Neural cell (in vitro differentiated cells): Measurements from ENCODE around the gene UBAP1L. TPM values are rescaled to one million over a fixed set of nuclear protein-coding genes. Genes with fewer than 3 reads are reported as not detected.
"Not testable (repeated sequence)": the region's sequence is repeated elsewhere in the genome, so short reads cannot be mapped to it uniquely, and the experiment has no call there.

ENCODE experiments used
- H2AFZ ChIP-seq: fragments of 200-600, 300-800 bp; sonication (generic), shearing (Covaris generic); 2 replicates; pipeline ENCODE4 v1.6.0; 2014; ENCODE audit warnings: low read depth, mild to moderate bottlenecking, antibody characterized with exemption, low read length, moderate library complexity
- H3F3A ChIP-seq: fragments of 200-600 bp; shearing (Covaris generic); 2 replicates; pipeline ENCODE4 v1.6.1; 2016; ENCODE audit warnings: mild to moderate bottlenecking, moderate library complexity, mixed read lengths, antibody characterized with exemption, low read length; ENCODE audit not compliant: insufficient read depth, poor library complexity, severe bottlenecking
- H3K27ac ChIP-seq: fragments of 200-600, 300-800 bp; sonication (generic), shearing (Covaris generic); 2 replicates; pipeline ENCODE4 v1.5.1; 2014; ENCODE audit warnings: mild to moderate bottlenecking, low read length, moderate library complexity
- H3K27me3 ChIP-seq: fragments of 300-800, 200-600 bp; sonication (generic), shearing (Covaris generic); 2 replicates; pipeline ENCODE4 v1.6.0; 2014; ENCODE audit warnings: mild to moderate bottlenecking, low read depth, low read length, moderate library complexity; ENCODE audit not compliant: insufficient read depth
- H3K36me3 ChIP-seq: fragments of 300-800, 200-600 bp; sonication (generic), shearing (Covaris generic); 2 replicates; pipeline ENCODE4 v1.5.1; 2014; ENCODE audit warnings: mild to moderate bottlenecking, antibody characterized with exemption, low read length, moderate library complexity; ENCODE audit not compliant: insufficient read depth
- H3K4me2 ChIP-seq: fragments of 300-800, 200-600 bp; sonication (generic), shearing (Covaris generic); 2 replicates; pipeline ENCODE4 v1.6.0; 2014; ENCODE audit warnings: mild to moderate bottlenecking, low read length
- H3K4me3 ChIP-seq: fragments of 300-800, 200-600 bp; sonication (generic), shearing (Covaris generic); 2 replicates; pipeline ENCODE4 v1.5.1; 2014; ENCODE audit warnings: mild to moderate bottlenecking, low read length, moderate library complexity
- H3K79me2 ChIP-seq: fragments of 200-600 bp; shearing (Covaris generic); replicated peaks from 2 replicates; pipeline ENCODE4 v1.6.0; 2014; ENCODE audit warnings: mild to moderate bottlenecking, low read length, moderate library complexity; ENCODE audit not compliant: insufficient read depth
- H3K9ac ChIP-seq: fragments of 300-800, 200-600 bp; sonication (generic), shearing (Covaris generic); 2 replicates; pipeline ENCODE4 v1.6.1; 2016; ENCODE audit warnings: mild to moderate bottlenecking, low read length, mixed read lengths
- H3K9me2 ChIP-seq: fragments of 200-600 bp; shearing (Covaris generic); 2 replicates; pipeline ENCODE4 v1.6.1; 2016; ENCODE audit warnings: mild to moderate bottlenecking, low read length, mixed read lengths; ENCODE audit not compliant: insufficient read depth
- H3K9me3 ChIP-seq: fragments of 200-600, 300-800 bp; sonication (generic), shearing (Covaris generic); 2 replicates; pipeline ENCODE4 v1.6.1; 2016; ENCODE audit warnings: mild to moderate bottlenecking, mixed run types, low read length, moderate library complexity, mixed read lengths
- H4K20me1 ChIP-seq: fragments of 200-600 bp; shearing (Covaris generic); 2 replicates; pipeline ENCODE4 v1.6.1; 2016; ENCODE audit warnings: mild to moderate bottlenecking, mixed run types; ENCODE audit not compliant: insufficient read depth
- CTCF ChIP-seq: fragments of 450-650 bp; IDR thresholded peaks from 2 replicates; pipeline ENCODE4 v1.5.1; 2014; ENCODE audit warnings: antibody characterized with exemption, mild to moderate bottlenecking, moderate library complexity; ENCODE audit not compliant: poor library complexity, severe bottlenecking
- EP300 ChIP-seq: fragments of 450-650 bp; conservative IDR thresholded peaks from 2 replicates; pipeline ENCODE4 v1.6.1; 2014; ENCODE audit warnings: antibody characterized with exemption, mild to moderate bottlenecking, moderate library complexity; ENCODE audit not compliant: poor library complexity, severe bottlenecking
- EZH2 ChIP-seq: fragments of 200-600, 300-800 bp; shearing (Covaris generic), sonication (generic); IDR thresholded peaks from 2 replicates; pipeline ENCODE4 v1.6.1; 2014; ENCODE audit warnings: antibody characterized with exemption, low read length, borderline replicate concordance, mild to moderate bottlenecking; ENCODE audit not compliant: insufficient read depth, poor library complexity, severe bottlenecking
- MXI1 ChIP-seq: fragments of 450-650 bp; conservative IDR thresholded peaks from 2 replicates; pipeline ENCODE4 v1.6.1; 2014; ENCODE audit warnings: antibody characterized with exemption, mild to moderate bottlenecking; ENCODE audit not compliant: poor library complexity, severe bottlenecking
- POLR2AphosphoS5 ChIP-seq: IDR thresholded peaks from 2 replicates; pipeline ENCODE4 v1.6.1; 2012
- RAD21 ChIP-seq: fragments of 450-650 bp; conservative IDR thresholded peaks from 2 replicates; pipeline ENCODE4 v1.6.1; 2014; ENCODE audit warnings: antibody characterized with exemption, mild to moderate bottlenecking, moderate library complexity
- REST ChIP-seq: IDR thresholded peaks from 2 replicates; pipeline ENCODE4 v1.6.1; 2012; ENCODE audit warnings: borderline replicate concordance
- SMC3 ChIP-seq: fragments of 450-650 bp; conservative IDR thresholded peaks from 2 replicates; pipeline ENCODE4 v1.6.1; 2014; ENCODE audit warnings: antibody characterized with exemption, mild to moderate bottlenecking, moderate library complexity; ENCODE audit not compliant: poor library complexity
- TAF1 ChIP-seq: IDR thresholded peaks from 2 replicates; pipeline ENCODE4 v1.6.1; 2012; ENCODE audit warnings: low read depth
- polyA plus RNA-seq: library from polyadenylated mRNA; depleted of rRNA; stranded (reverse); fragments of >200 nt; gene quantifications from 2 replicates; pipeline ENCODE4 v1.2.3, GENCODE V29; 2014

Gene UBAP1L
- polyA plus RNA-seq, 1 donor from 2014 or later, result 10.3 TPM

GRCh38 chr15:65099801-65100200 is 15.2 kb downstream of the UBAP1L start:
- not testable (repeated sequence) for H3K27ac ChIP-seq, H3F3A ChIP-seq, H2AFZ ChIP-seq, H4K20me1 ChIP-seq, H3K79me2 ChIP-seq, H3K36me3 ChIP-seq, H3K4me3 ChIP-seq, H3K9ac ChIP-seq, H3K9me3 ChIP-seq, H3K9me2 ChIP-seq, H3K4me2 ChIP-seq
- H3K27me3 ChIP-seq, result peaks cover 14% of the 10 kb centered on the region

- Histone ChIP-seq H3F3A (no peaks in the 10 kb centered on the region), H4K20me1 (no peaks in the 10 kb centered on the region), H3K9ac (no peak overlapping the region), H3K9me2 (no peaks in the 10 kb centered on the region), H3K4me3 (no peak overlapping the region), H2AFZ (no peak overlapping the region), H3K27me3 (peaks cover 14% of the 10 kb centered on the region), H3K4me2 (no peak overlapping the region), H3K79me2 (no peaks in the 10 kb centered on the region), H3K9me3 (no peaks in the 10 kb centered on the region), H3K36me3 (no peaks in the 10 kb centered on the region), H3K27ac (no peak overlapping the region)
- no peak for TF ChIP-seq SMC3
- TF ChIP-seq MXI1, result no peak
- no peak for TF ChIP-seq CTCF
- no peak for TF ChIP-seq TAF1
- TF ChIP-seq REST, result no peak
- no peak for TF ChIP-seq RAD21
- no peak for TF ChIP-seq POLR2AphosphoS5
- no peak for TF ChIP-seq EZH2
- no peak for TF ChIP-seq EP300
Measured at GRCh38 chr15:65099336-65099735, 15.7 kb downstream of the UBAP1L start.

- Histone ChIP-seq H3K79me2 (no peaks in the 10 kb centered on the region), H3K27ac (no peak overlapping the region), H3K27me3 (peaks cover 6% of the 10 kb centered on the region), H2AFZ (no peak overlapping the region), H3K9me3 (no peaks in the 10 kb centered on the region), H3F3A (no peaks in the 10 kb centered on the region), H3K36me3 (no peaks in the 10 kb centered on the region), H3K9ac (no peak overlapping the region), H4K20me1 (no peaks in the 10 kb centered on the region), H3K4me2 (no peak overlapping the region), H3K9me2 (no peaks in the 10 kb centered on the region), H3K4me3 (no peak overlapping the region)
- TF ChIP-seq EP300, result no peak
- no peak for TF ChIP-seq REST
- no peak for TF ChIP-seq TAF1
- TF ChIP-seq MXI1, result no peak
- TF ChIP-seq POLR2AphosphoS5, result no peak
- TF ChIP-seq SMC3, result no peak
- no peak for TF ChIP-seq CTCF
- TF ChIP-seq RAD21, result no peak
- no peak for TF ChIP-seq EZH2
Measured at GRCh38 chr15:65097651-65098263, 17.2 kb downstream of the UBAP1L start.
